OCI-LY1 (cell line): ENCODE data around the gene COX6A2.

Source experiments
- CTCF ChIP-seq: fragments of 200-600 bp; sonication (generic), shearing (Covaris generic); IDR thresholded peaks from 2 replicates; pipeline ENCODE4 v1.5.1; 2017; ENCODE audit warnings: mild to moderate bottlenecking, antibody characterized with exemption, low read length, moderate library complexity, mixed read lengths
- EZH2 ChIP-seq: fragments of 200-600 bp; sonication (generic), shearing (Covaris generic); IDR thresholded peaks from 2 replicates; pipeline ENCODE4 v1.8.0; 2017; ENCODE audit warnings: borderline replicate concordance, mixed run types, mild to moderate bottlenecking, antibody characterized with exemption, low read length, moderate library complexity, mixed read lengths

- TF ChIP-seq CTCF = no peak
- no peak for TF ChIP-seq EZH2
These were observed 18.1 kb downstream of the COX6A2 start for GRCh38 chr16:31410082-31410481.
